ENCODE results near the gene CCBE1.

Gene CCBE1

GRCh38 chr18:59628995-59629394 is 68.2 kb downstream of the CCBE1 start:
- Histone ChIP-seq H3K36me3 (ENCODE audit: control insufficient read depth, insufficient read depth, low read length) (no peaks in the 10 kb centered on the region), H3K9me3 (ENCODE audit: control insufficient read depth, low read length) (no peaks in the 10 kb centered on the region), H3K27me3 (replicated peaks; ENCODE audit: control insufficient read depth, insufficient read depth, low read length, poor library complexity, severe bottlenecking) (no peaks in the 10 kb centered on the region), H3K4me1 (ENCODE audit: control insufficient read depth, insufficient read depth, low read length, poor library complexity, severe bottlenecking) (no peaks in the 10 kb centered on the region), H3K4me3 (ENCODE audit: insufficient read depth, low read depth, low read length, poor library complexity, severe bottlenecking) (no peak overlapping the region), H3K27ac (ENCODE audit: insufficient read depth, low read length, poor library complexity, severe bottlenecking) (no peak overlapping the region)
- DNase-seq: no peak

- no peaks in the 10 kb centered on the region for H3K36me3 ChIP-seq (ENCODE audit: control insufficient read depth, insufficient read depth, low read length)
- H3K27me3 ChIP-seq (replicated peaks; ENCODE audit: control insufficient read depth, insufficient read depth, low read length, poor library complexity, severe bottlenecking): no peaks in the 10 kb centered on the region
- no peak for DNase-seq
- no peak overlapping the region for H3K27ac ChIP-seq (ENCODE audit: insufficient read depth, low read length, poor library complexity, severe bottlenecking)
- no peak overlapping the region for H3K4me3 ChIP-seq (ENCODE audit: insufficient read depth, low read depth, low read length, poor library complexity, severe bottlenecking)
- H3K9me3 ChIP-seq (ENCODE audit: control insufficient read depth, low read length): no peaks in the 10 kb centered on the region
- H3K4me1 ChIP-seq (ENCODE audit: control insufficient read depth, insufficient read depth, low read length, poor library complexity, severe bottlenecking): no peaks in the 10 kb centered on the region
These were observed 69.8 kb downstream of the CCBE1 start for GRCh38 chr18:59627414-59627813.

DNA sequence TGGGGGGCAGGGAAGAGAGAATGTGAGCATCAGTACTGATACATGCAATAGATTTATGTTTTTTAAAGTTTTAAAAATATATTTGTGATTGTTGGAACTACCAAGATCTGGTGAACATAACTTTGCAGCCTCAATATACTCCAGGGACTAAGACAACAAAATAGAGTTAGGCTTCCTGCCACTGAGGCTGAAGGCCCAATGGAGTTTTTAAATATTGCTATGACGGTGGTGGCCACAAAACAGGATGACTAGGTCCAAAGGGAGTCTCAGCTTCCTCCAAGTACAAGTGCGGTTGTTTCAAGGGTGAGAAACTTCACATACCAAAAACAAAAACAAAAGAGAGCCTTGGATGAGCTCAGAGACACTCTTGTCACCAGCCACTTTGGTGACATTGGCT is 72.9 kb downstream of the CCBE1 start:
- no peaks in the 10 kb centered on the region for H3K27me3 ChIP-seq (replicated peaks; ENCODE audit: control insufficient read depth, insufficient read depth, low read length, poor library complexity, severe bottlenecking)
- no peak overlapping the region for H3K4me3 ChIP-seq (ENCODE audit: insufficient read depth, low read depth, low read length, poor library complexity, severe bottlenecking)
- no peaks in the 10 kb centered on the region for H3K4me1 ChIP-seq (ENCODE audit: control insufficient read depth, insufficient read depth, low read length, poor library complexity, severe bottlenecking)
- H3K9me3 ChIP-seq (ENCODE audit: control insufficient read depth, low read length): no peaks in the 10 kb centered on the region
- no peak for DNase-seq
- no peaks in the 10 kb centered on the region for H3K36me3 ChIP-seq (ENCODE audit: control insufficient read depth, insufficient read depth, low read length)
- no peak overlapping the region for H3K27ac ChIP-seq (ENCODE audit: insufficient read depth, low read length, poor library complexity, severe bottlenecking)

DNA sequence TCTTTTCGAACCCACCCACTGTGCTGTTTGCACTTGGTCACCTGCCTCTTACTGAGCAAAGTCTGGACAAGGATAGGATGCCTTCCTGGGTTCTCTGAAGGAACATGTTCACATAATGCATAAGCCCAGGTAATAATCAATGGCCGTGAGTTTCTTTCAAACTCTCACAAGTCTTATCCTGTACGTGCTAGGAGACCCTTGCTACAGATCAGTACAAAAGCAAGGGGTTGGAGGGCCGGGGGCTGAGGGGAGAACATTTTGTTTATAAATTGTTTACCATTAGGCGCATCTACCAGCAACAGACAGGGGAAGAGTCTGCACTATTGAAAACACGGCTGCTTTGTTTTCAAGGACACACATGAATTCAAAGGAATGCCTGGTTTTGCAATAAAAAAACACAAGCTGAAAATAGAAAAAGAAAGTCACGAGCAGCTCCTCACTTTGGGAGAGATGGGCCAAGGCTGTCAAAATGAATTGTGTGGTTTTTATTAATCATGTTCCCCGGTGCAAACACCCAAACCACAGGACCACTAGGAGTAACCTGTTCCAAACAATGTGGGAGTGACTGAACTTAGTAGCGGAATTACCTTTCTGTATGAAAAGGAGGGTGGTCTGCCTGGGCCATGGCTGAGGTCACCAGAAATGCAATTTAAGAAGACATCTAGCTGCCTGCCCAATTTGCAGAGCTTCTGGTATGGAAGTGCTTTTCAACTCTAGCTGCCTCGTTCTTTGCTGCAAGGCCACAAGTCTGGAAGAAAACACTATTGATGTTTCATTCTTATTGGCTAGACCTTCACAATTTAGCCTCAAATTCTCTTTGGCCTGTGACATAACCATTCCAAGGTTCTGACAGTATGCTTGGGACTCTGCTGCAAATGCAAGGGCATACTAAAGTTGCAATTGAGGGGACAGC is 73.5 kb downstream of the CCBE1 start:
- no peaks in the 10 kb centered on the region for H3K4me1 ChIP-seq (ENCODE audit: control insufficient read depth, insufficient read depth, low read length, poor library complexity, severe bottlenecking)
- DNase-seq: no peak
- no peaks in the 10 kb centered on the region for H3K9me3 ChIP-seq (ENCODE audit: control insufficient read depth, low read length)
- H3K4me3 ChIP-seq (ENCODE audit: insufficient read depth, low read depth, low read length, poor library complexity, severe bottlenecking): no peak overlapping the region
- no peaks in the 10 kb centered on the region for H3K27me3 ChIP-seq (replicated peaks; ENCODE audit: control insufficient read depth, insufficient read depth, low read length, poor library complexity, severe bottlenecking)
- H3K27ac ChIP-seq (ENCODE audit: insufficient read depth, low read length, poor library complexity, severe bottlenecking): no peak overlapping the region
- no peaks in the 10 kb centered on the region for H3K36me3 ChIP-seq (ENCODE audit: control insufficient read depth, insufficient read depth, low read length)

DNA sequence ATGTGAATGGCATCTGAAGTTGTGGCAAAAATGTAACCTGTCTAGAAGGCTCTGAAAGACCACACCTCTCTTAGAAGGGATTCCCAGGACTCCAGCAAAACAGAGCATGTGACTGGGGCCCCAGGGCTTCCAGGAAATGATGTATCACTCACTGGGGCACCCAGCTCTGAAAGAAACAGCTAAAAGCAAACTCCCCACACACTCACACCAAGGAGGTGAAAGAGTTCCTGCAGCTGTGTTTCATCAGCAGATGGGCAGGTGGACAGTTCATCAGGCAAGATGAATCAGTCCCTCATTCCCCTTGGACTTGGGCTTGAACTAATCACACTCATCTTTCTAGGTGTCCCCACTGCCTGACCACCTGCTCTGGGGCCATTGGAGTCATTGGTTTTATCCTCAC is 76.2 kb downstream of the CCBE1 start:
- Histone ChIP-seq H3K27ac (ENCODE audit: insufficient read depth, low read length, poor library complexity, severe bottlenecking) (no peak overlapping the region), H3K4me3 (ENCODE audit: insufficient read depth, low read depth, low read length, poor library complexity, severe bottlenecking) (no peak overlapping the region)
- no peak for DNase-seq

DNA sequence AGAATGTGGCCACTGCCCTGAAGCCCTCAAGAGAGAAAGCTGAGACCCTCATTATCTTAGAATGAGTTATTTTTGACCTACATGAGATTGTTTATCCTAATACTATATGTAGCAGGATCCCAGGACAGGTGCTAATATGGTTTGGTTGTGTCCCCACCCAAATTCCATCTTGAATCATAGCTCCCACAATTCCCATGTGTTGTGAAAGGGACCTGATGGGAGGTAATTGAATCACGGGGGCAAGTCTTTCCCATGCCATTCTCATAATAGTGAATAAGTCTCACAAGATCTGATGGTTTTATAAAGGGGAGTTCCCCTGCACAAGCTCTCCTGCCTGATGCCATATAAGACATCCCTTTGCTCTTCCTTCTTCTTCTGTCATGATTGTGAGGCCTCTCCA is 76.8 kb downstream of the CCBE1 start:
- H3K36me3 ChIP-seq (ENCODE audit: control insufficient read depth, insufficient read depth, low read length): no peaks in the 10 kb centered on the region
- no peak overlapping the region for H3K4me3 ChIP-seq (ENCODE audit: insufficient read depth, low read depth, low read length, poor library complexity, severe bottlenecking)
- DNase-seq: no peak
- no peaks in the 10 kb centered on the region for H3K4me1 ChIP-seq (ENCODE audit: control insufficient read depth, insufficient read depth, low read length, poor library complexity, severe bottlenecking)
- no peaks in the 10 kb centered on the region for H3K27me3 ChIP-seq (replicated peaks; ENCODE audit: control insufficient read depth, insufficient read depth, low read length, poor library complexity, severe bottlenecking)
- no peak overlapping the region for H3K27ac ChIP-seq (ENCODE audit: insufficient read depth, low read length, poor library complexity, severe bottlenecking)
- no peaks in the 10 kb centered on the region for H3K9me3 ChIP-seq (ENCODE audit: control insufficient read depth, low read length)

More for the DNA sequence above, 76.2 kb downstream of the CCBE1 start:
- Histone ChIP-seq H3K9me3 (ENCODE audit: control insufficient read depth, low read length) (no peaks in the 10 kb centered on the region), H3K4me1 (ENCODE audit: control insufficient read depth, insufficient read depth, low read length, poor library complexity, severe bottlenecking) (no peaks in the 10 kb centered on the region), H3K36me3 (ENCODE audit: control insufficient read depth, insufficient read depth, low read length) (no peaks in the 10 kb centered on the region), H3K27me3 (replicated peaks; ENCODE audit: control insufficient read depth, insufficient read depth, low read length, poor library complexity, severe bottlenecking) (no peaks in the 10 kb centered on the region)

DNA sequence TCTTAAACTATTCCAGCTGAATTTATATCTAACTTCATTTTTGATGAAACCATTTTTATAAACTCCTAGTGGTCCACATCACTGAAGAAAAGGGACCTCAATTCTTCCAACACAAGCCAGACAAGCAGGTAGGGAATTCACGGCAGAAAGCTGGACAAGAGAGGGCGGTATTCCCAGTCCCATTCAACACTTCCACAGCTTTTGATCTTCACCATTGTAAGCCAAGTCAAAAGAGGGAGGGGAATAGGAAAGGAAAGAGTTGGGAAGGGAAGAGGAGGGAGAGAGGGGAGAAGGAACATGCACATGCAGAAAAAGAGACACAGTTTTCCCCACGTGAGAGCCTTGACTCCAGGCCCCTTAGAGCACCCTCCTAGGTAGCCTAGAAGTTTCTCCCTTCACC is 77.4 kb downstream of the CCBE1 start:
- Histone ChIP-seq H3K4me1 (ENCODE audit: control insufficient read depth, insufficient read depth, low read length, poor library complexity, severe bottlenecking) (no peaks in the 10 kb centered on the region), H3K4me3 (ENCODE audit: insufficient read depth, low read depth, low read length, poor library complexity, severe bottlenecking) (no peak overlapping the region), H3K36me3 (ENCODE audit: control insufficient read depth, insufficient read depth, low read length) (no peaks in the 10 kb centered on the region), H3K9me3 (ENCODE audit: control insufficient read depth, low read length) (no peaks in the 10 kb centered on the region), H3K27ac (ENCODE audit: insufficient read depth, low read length, poor library complexity, severe bottlenecking) (no peak overlapping the region), H3K27me3 (replicated peaks; ENCODE audit: control insufficient read depth, insufficient read depth, low read length, poor library complexity, severe bottlenecking) (no peaks in the 10 kb centered on the region)
- DNase-seq: no peak

GRCh38 chr18:59617468-59617932 is 79.7 kb downstream of the CCBE1 start:
- no peak for DNase-seq
- H3K4me1 ChIP-seq (ENCODE audit: control insufficient read depth, insufficient read depth, low read length, poor library complexity, severe bottlenecking): no peaks in the 10 kb centered on the region
- no peak overlapping the region for H3K27ac ChIP-seq (ENCODE audit: insufficient read depth, low read length, poor library complexity, severe bottlenecking)
- no peak overlapping the region for H3K4me3 ChIP-seq (ENCODE audit: insufficient read depth, low read depth, low read length, poor library complexity, severe bottlenecking)
- no peaks in the 10 kb centered on the region for H3K36me3 ChIP-seq (ENCODE audit: control insufficient read depth, insufficient read depth, low read length)
- H3K27me3 ChIP-seq (replicated peaks; ENCODE audit: control insufficient read depth, insufficient read depth, low read length, poor library complexity, severe bottlenecking): no peaks in the 10 kb centered on the region
- H3K9me3 ChIP-seq (ENCODE audit: control insufficient read depth, low read length): no peaks in the 10 kb centered on the region

- no peak for DNase-seq
- Histone ChIP-seq H3K27ac (ENCODE audit: insufficient read depth, low read length, poor library complexity, severe bottlenecking) (no peak overlapping the region), H3K9me3 (ENCODE audit: control insufficient read depth, low read length) (no peaks in the 10 kb centered on the region), H3K4me3 (ENCODE audit: insufficient read depth, low read depth, low read length, poor library complexity, severe bottlenecking) (no peak overlapping the region), H3K4me1 (ENCODE audit: control insufficient read depth, insufficient read depth, low read length, poor library complexity, severe bottlenecking) (no peaks in the 10 kb centered on the region), H3K36me3 (ENCODE audit: control insufficient read depth, insufficient read depth, low read length) (no peaks in the 10 kb centered on the region), H3K27me3 (replicated peaks; ENCODE audit: control insufficient read depth, insufficient read depth, low read length, poor library complexity, severe bottlenecking) (no peaks in the 10 kb centered on the region)
These were observed 80.7 kb downstream of the CCBE1 start for GRCh38 chr18:59616501-59616900.

GRCh38 chr18:59613903-59614302 is 83.3 kb downstream of the CCBE1 start:
- no peak for DNase-seq
- Histone ChIP-seq H3K27ac (ENCODE audit: insufficient read depth, low read length, poor library complexity, severe bottlenecking) (no peak overlapping the region), H3K4me1 (ENCODE audit: control insufficient read depth, insufficient read depth, low read length, poor library complexity, severe bottlenecking) (no peaks in the 10 kb centered on the region)

More at GRCh38 chr18:59613903-59614302, 83.3 kb downstream of the CCBE1 start:
- Histone ChIP-seq H3K36me3 (ENCODE audit: control insufficient read depth, insufficient read depth, low read length) (no peaks in the 10 kb centered on the region), H3K4me3 (ENCODE audit: insufficient read depth, low read depth, low read length, poor library complexity, severe bottlenecking) (no peak overlapping the region), H3K9me3 (ENCODE audit: control insufficient read depth, low read length) (no peaks in the 10 kb centered on the region), H3K27me3 (replicated peaks; ENCODE audit: control insufficient read depth, insufficient read depth, low read length, poor library complexity, severe bottlenecking) (no peaks in the 10 kb centered on the region)
